K562 (cell line): ENCODE data around the gene APOC4. TPM values are rescaled to one million over a fixed set of nuclear protein-coding genes. Genes with fewer than 3 reads are reported as not detected.

Experiments
- BHLHE40 ChIP-seq: IDR thresholded peaks from 2 replicates; pipeline ENCODE4 v1.6.1; 2011; ENCODE audit warnings: low read length, improper control_type of control experiment
- CBX1 ChIP-seq: sonication (generic); IDR thresholded peaks from 2 replicates; pipeline ENCODE4 v1.6.1; 2016; ENCODE audit warnings: antibody characterized with exemption, low read depth, mild to moderate bottlenecking
- CREBBP ChIP-seq: IDR thresholded peaks from one replicate; pipeline ENCODE4 v1.6.1; 2012; ENCODE audit warnings: low read depth, mild to moderate bottlenecking, control low read depth, inconsistent platforms, low read length
- DDX20 ChIP-seq: fragments of 450-650 bp; IDR thresholded peaks from 2 replicates; pipeline ENCODE4 v1.6.1; 2016; ENCODE audit warnings: missing genetic modification characterization, low read depth, mild to moderate bottlenecking, missing compliant biosample characterization, moderate library complexity
- ELF1 ChIP-seq: fragments of 200-800 bp; sonication (Bioruptor generic); IDR thresholded peaks from 2 replicates; pipeline ENCODE4 v1.6.1; 2016; ENCODE audit warnings: missing genetic modification characterization, missing compliant biosample characterization
- ETV6 ChIP-seq, 3 experiments: fragments of 150-350 bp in 1 of 3; sonication (generic) in 1 of 3; formaldehyde crosslinking in 1 of 3; IDR thresholded peaks; 2 replicates each; pipeline versions ENCODE4 v1.6.1 to v1.8.0; 2014 to 2022; ENCODE audit warnings: borderline replicate concordance in 2 of 3, low read depth in 2 of 3, antibody characterized with exemption in 1 of 3, low read length in 1 of 3, mild to moderate bottlenecking in 1 of 3, missing genetic modification reagents in 1 of 3
- HNRNPH1 ChIP-seq: fragments of 200-400 bp; formaldehyde crosslinking; optimal IDR thresholded peaks from 2 replicates; pipeline ENCODE3; 2017; ENCODE audit warnings: low read depth, mild to moderate bottlenecking, low read length, moderate library complexity
- HNRNPK ChIP-seq: fragments of 200-400 bp; formaldehyde crosslinking; IDR thresholded peaks from one replicate; pipeline ENCODE4 v1.6.1; 2018; ENCODE audit warnings: mild to moderate bottlenecking, low read depth, low read length; ENCODE audit not compliant: poor library complexity, severe bottlenecking
- JUNB ChIP-seq: fragments of 450-650 bp; formaldehyde crosslinking; conservative IDR thresholded peaks from 2 replicates; pipeline ENCODE4 v1.4.0; 2020; ENCODE audit warnings: mild to moderate bottlenecking
- MECOM ChIP-seq: fragments of 250-450 bp; sonication (Bioruptor Pico); IDR thresholded peaks from 2 replicates; pipeline ENCODE4 v1.8.0; 2022; ENCODE audit warnings: inconsistent platforms
- NONO ChIP-seq, 2 experiments: fragments of 200-400 bp in 1 of 2; fragments of 450-650 bp in 1 of 2; formaldehyde crosslinking in 1 of 2; IDR thresholded peaks; 2 replicates each; pipeline ENCODE4 v1.6.1; 2017; ENCODE audit warnings: low read depth in 2 of 2, mild to moderate bottlenecking in 2 of 2, moderate library complexity in 2 of 2, low read length in 1 of 2
- POLR2AphosphoS2 ChIP-seq: IDR thresholded peaks from 2 replicates; pipeline ENCODE4 v1.6.1; 2012; ENCODE audit warnings: low read length, improper control_type of control experiment
- PTRF ChIP-seq: fragments of 450-650 bp; IDR thresholded peaks from 2 replicates; pipeline ENCODE4 v1.6.1; 2016; ENCODE audit warnings: mild to moderate bottlenecking, missing genetic modification characterization, missing compliant biosample characterization
- RBBP5 ChIP-seq: fragments of 200-600 bp; sonication (generic); IDR thresholded peaks from 2 replicates; pipeline ENCODE4 v1.6.1; 2012; ENCODE audit warnings: borderline replicate concordance, mild to moderate bottlenecking, low read length, control low read depth, inconsistent platforms; ENCODE audit not compliant: insufficient read depth, poor library complexity, severe bottlenecking
- RBFOX2 ChIP-seq: fragments of 200-400 bp; formaldehyde crosslinking; IDR thresholded peaks from 2 replicates; pipeline ENCODE4 v1.6.1; 2017; ENCODE audit warnings: low read depth, mild to moderate bottlenecking, low read length, moderate library complexity
- SAFB2 ChIP-seq: fragments of 200-400 bp; formaldehyde crosslinking; IDR thresholded peaks from 2 replicates; pipeline ENCODE4 v1.6.1; 2018; ENCODE audit warnings: borderline replicate concordance, low read length, low read depth, moderate library complexity; ENCODE audit not compliant: severe bottlenecking
- SP2 ChIP-seq: IDR thresholded peaks from 2 replicates; pipeline ENCODE4 v1.6.1; 2011; ENCODE audit warnings: mild to moderate bottlenecking, low read depth, low read length, moderate library complexity; ENCODE audit not compliant: poor library complexity, severe bottlenecking; ENCODE audit errors: extremely low read depth
- STAT5B ChIP-seq: fragments of 250-450 bp; sonication (Bioruptor Pico); IDR thresholded peaks from 2 replicates; pipeline ENCODE4 v1.8.0; 2021; ENCODE audit warnings: mild to moderate bottlenecking, inconsistent platforms
- ZNF217 ChIP-seq: sonication (generic); formaldehyde crosslinking; IDR thresholded peaks from 2 replicates; pipeline ENCODE4 v1.8.0; 2022; ENCODE audit warnings: mild to moderate bottlenecking, missing genetic modification reagents
- ZNF444 ChIP-seq: fragments of 250-450 bp; sonication (Bioruptor Pico); IDR thresholded peaks from 2 replicates; pipeline ENCODE4 v1.4.0; 2020; ENCODE audit warnings: mild to moderate bottlenecking, moderate library complexity
- ZNF507 ChIP-seq: conservative IDR thresholded peaks from 2 replicates; pipeline ENCODE4 v1.6.1; 2017; ENCODE audit warnings: missing genetic modification characterization, missing compliant biosample characterization
- ZNF76 ChIP-seq: fragments of 250-450 bp; sonication (Bioruptor Pico); IDR thresholded peaks from 2 replicates; pipeline ENCODE4 v1.4.0; 2020; ENCODE audit warnings: mild to moderate bottlenecking, moderate library complexity, borderline replicate concordance
- polyA plus RNA-seq, 8 experiments: library from polyadenylated mRNA; depleted of rRNA in 4 of 8; stranded (reverse) in 5 of 8; unstranded in 3 of 8; fragments of >200 nt; fragmentation: Nextera tagmentation in 2 of 8; fragmentation: Illumina TruSeq in 1 of 8; extraction: Ambion mirVana in 2 of 8; extraction: Trizol in 1 of 8; gene quantifications; 2 replicates each; pipeline versions ENCODE4 v1.2.1 to v1.2.3, GENCODE V29; 2011 to 2014; ENCODE audit warnings: inconsistent platforms in 1 of 8, missing spikeins in 1 of 8
- total RNA-seq, 7 experiments: library from RNA; depleted of rRNA in 6 of 7; stranded (reverse); fragments of >200 nt in 6 of 7; fragmentation: Illumina TruSeq in 2 of 7; extraction: Trizol in 2 of 7; gene quantifications; 2 replicates each; pipeline versions ENCODE4 v1.2.1 to v1.2.3, GENCODE V29; 2011 to 2021; ENCODE audit warnings: low replicate concordance in 1 of 7
- TF ChIP-seq, protein P1 (sequence below): fragments of 450-650 bp; IDR thresholded peaks from 2 replicates; pipeline ENCODE4 v1.6.1; 2016; ENCODE audit warnings: missing biosample characterization, missing genetic modification characterization
- TF ChIP-seq, protein P2 (sequence below): fragments of 250-450 bp; sonication (Bioruptor Pico); IDR thresholded peaks from 2 replicates; pipeline ENCODE4 v1.4.0; 2020; ENCODE audit warnings: mild to moderate bottlenecking, moderate library complexity, borderline replicate concordance

Gene APOC4
- total and polyA plus RNA-seq, 9 of the 15 experiments (the other 6 are each of a cell fraction or from before 2014, with no cell fraction given) = 0.46 TPM; not detected in 8

DNA sequence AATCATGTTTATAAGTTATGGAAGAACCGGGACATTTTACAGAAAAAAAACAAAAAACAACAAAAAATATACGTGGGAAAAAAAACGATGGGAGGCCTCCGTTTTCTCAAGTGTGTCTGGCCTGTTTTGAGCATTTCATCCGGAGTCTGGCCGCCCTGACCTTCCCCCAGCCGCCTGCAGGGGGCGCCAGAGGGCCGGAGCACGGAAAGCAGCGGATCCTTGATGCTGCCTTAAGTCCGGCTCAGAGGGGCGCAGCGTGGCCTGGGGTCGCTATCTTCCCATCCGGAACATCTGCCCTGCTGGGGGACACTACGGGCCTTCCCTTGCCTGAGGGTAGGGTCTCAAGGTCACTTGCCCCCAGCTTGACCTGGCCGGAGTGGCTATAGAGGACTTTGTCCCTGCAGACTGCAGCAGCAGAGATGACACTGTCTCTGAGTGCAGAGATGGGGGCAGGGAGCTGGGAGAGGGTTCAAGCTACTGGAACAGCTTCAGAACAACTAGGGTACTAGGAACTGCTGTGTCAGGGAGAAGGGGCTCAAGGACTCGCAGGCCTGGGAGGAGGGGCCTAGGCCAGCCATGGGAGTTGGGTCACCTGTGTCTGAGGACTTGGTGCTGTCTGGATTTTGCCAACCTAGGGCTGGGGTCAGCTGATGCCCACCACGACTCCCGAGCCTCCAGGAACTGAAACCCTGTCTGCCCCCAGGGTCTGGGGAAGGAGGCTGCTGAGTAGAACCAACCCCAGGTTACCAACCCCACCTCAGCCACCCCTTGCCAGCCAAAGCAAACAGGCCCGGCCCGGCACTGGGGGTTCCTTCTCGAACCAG, 38.2 kb upstream of the APOC4 start (continued):
- no peak; the same call in none of the 2 replicates for TF ChIP-seq POLR2AphosphoS2
- TF ChIP-seq ETV6 (IDR thresholded peaks at IDR 0.05; ENCODE audit: borderline replicate concordance in 1 of 2, low read depth in 2 of 2, low read length in 1 of 2) = no peak
- no peak for TF ChIP-seq ETV6 (CRISPR knock-in tag; IDR thresholded peaks at IDR 0.05; ENCODE audit: borderline replicate concordance)
- TF ChIP-seq ZNF444 (CRISPR knock-in tag) = no peak
- TF ChIP-seq STAT5B (CRISPR knock-in tag) = no peak
- no peak for TF ChIP-seq ELF1 (tag)
- no peak for TF ChIP-seq CREBBP
- TF ChIP-seq BHLHE40 = no peak
- TF ChIP-seq PTRF (tag) = no peak
- TF ChIP-seq ZNF76 (CRISPR knock-in tag) = no peak
- TF ChIP-seq JUNB (CRISPR knock-in tag) = no peak
- no peak for TF ChIP-seq MECOM
- no peak for TF ChIP-seq SAFB2
- no peak for TF ChIP-seq SP2
- TF ChIP-seq DDX20 (tag) = no peak
- TF ChIP-seq CBX1 = no peak
- peak; percentile 93 for TF ChIP-seq ZNF507
- TF ChIP-seq HNRNPK = no peak
- no peak for TF ChIP-seq NONO (IDR thresholded peaks at IDR 0.05; ENCODE audit: low read depth in 2 of 2, low read length in 1 of 2)
- no peak for TF ChIP-seq HNRNPH1
- TF ChIP-seq RBBP5 = no peak
- TF ChIP-seq, protein P1, sequence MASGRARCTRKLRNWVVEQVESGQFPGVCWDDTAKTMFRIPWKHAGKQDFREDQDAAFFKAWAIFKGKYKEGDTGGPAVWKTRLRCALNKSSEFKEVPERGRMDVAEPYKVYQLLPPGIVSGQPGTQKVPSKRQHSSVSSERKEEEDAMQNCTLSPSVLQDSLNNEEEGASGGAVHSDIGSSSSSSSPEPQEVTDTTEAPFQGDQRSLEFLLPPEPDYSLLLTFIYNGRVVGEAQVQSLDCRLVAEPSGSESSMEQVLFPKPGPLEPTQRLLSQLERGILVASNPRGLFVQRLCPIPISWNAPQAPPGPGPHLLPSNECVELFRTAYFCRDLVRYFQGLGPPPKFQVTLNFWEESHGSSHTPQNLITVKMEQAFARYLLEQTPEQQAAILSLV (tag) = no peak
- TF ChIP-seq, protein P2, sequence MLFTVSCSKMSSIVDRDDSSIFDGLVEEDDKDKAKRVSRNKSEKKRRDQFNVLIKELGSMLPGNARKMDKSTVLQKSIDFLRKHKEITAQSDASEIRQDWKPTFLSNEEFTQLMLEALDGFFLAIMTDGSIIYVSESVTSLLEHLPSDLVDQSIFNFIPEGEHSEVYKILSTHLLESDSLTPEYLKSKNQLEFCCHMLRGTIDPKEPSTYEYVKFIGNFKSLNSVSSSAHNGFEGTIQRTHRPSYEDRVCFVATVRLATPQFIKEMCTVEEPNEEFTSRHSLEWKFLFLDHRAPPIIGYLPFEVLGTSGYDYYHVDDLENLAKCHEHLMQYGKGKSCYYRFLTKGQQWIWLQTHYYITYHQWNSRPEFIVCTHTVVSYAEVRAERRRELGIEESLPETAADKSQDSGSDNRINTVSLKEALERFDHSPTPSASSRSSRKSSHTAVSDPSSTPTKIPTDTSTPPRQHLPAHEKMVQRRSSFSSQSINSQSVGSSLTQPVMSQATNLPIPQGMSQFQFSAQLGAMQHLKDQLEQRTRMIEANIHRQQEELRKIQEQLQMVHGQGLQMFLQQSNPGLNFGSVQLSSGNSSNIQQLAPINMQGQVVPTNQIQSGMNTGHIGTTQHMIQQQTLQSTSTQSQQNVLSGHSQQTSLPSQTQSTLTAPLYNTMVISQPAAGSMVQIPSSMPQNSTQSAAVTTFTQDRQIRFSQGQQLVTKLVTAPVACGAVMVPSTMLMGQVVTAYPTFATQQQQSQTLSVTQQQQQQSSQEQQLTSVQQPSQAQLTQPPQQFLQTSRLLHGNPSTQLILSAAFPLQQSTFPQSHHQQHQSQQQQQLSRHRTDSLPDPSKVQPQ (CRISPR knock-in tag) = no peak
- no peak for TF ChIP-seq ZNF217
- TF ChIP-seq RBFOX2 = peak; percentile 56
